ENCODE measurements around the gene RAD1.

Gene RAD1

GRCh38 chr5:34916518-34916917 is 1.2 kb upstream of the RAD1 start:
- DNase-seq (ENCODE audit: low read depth in 2 of 2): no peak

- no peak for DNase-seq (ENCODE audit: low read depth in 2 of 2)
Measured at GRCh38 chr5:34915856-34916192, 520 bp upstream of the RAD1 start.

GRCh38 chr5:34914671-34915138 is 599 bp downstream of the RAD1 start:
- no peak for DNase-seq (ENCODE audit: low read depth in 2 of 2)

GRCh38 chr5:34913072-34913471 is 2.2 kb downstream of the RAD1 start:
- no peak for DNase-seq (ENCODE audit: low read depth in 2 of 2)

GRCh38 chr5:34905564-34905963 is 9.7 kb downstream of the RAD1 start:
- DNase-seq (ENCODE audit: low read depth in 2 of 2): no peak

GRCh38 chr5:34903260-34903659 is 12.0 kb downstream of the RAD1 start:
- no peak for DNase-seq (ENCODE audit: low read depth in 2 of 2)

GRCh38 chr5:34900652-34901051 is 14.7 kb downstream of the RAD1 start:
- DNase-seq (ENCODE audit: low read depth in 2 of 2): no peak

GRCh38 chr5:34899066-34899465 is 16.2 kb downstream of the RAD1 start:
- no peak for DNase-seq (ENCODE audit: low read depth in 2 of 2)

- DNase-seq (ENCODE audit: low read depth in 2 of 2): peak; percentile 8 to 31
Measured at GRCh38 chr5:34898258-34898895, 16.9 kb downstream of the RAD1 start.

- no peak for DNase-seq (ENCODE audit: low read depth in 2 of 2)
Measured at GRCh38 chr5:34897646-34898045, 17.7 kb downstream of the RAD1 start.

GRCh38 chr5:34895641-34896419 is 19.5 kb downstream of the RAD1 start:
- DNase-seq (ENCODE audit: low read depth in 2 of 2): no peak

GRCh38 chr5:34894716-34895115 is 20.6 kb downstream of the RAD1 start:
- DNase-seq (ENCODE audit: low read depth in 2 of 2): no peak

GRCh38 chr5:34892414-34892813 is 22.9 kb downstream of the RAD1 start:
- no peak for DNase-seq (ENCODE audit: low read depth in 2 of 2)

- DNase-seq (ENCODE audit: low read depth in 2 of 2): no peak
Measured at GRCh38 chr5:34891981-34892380, 23.3 kb downstream of the RAD1 start.

- DNase-seq (ENCODE audit: low read depth in 2 of 2): no peak
Measured at GRCh38 chr5:34889394-34889793, 25.9 kb downstream of the RAD1 start.

GRCh38 chr5:34886392-34887119 is 28.7 kb downstream of the RAD1 start:
- no peak for DNase-seq (ENCODE audit: low read depth in 2 of 2)

GRCh38 chr5:34881246-34881645 is 34.1 kb downstream of the RAD1 start:
- DNase-seq (ENCODE audit: low read depth in 2 of 2): no peak

- no peak for DNase-seq (ENCODE audit: low read depth in 2 of 2)
Measured at GRCh38 chr5:34876275-34876674, 39.0 kb downstream of the RAD1 start.

- no peak for DNase-seq (ENCODE audit: low read depth in 2 of 2)
Measured at GRCh38 chr5:34870382-34870781, 44.9 kb downstream of the RAD1 start.

GRCh38 chr5:34869256-34869655 is 46.0 kb downstream of the RAD1 start:
- no peak for DNase-seq (ENCODE audit: low read depth in 2 of 2)

- DNase-seq (ENCODE audit: low read depth in 2 of 2): no peak
Measured at GRCh38 chr5:34868791-34869190, 46.5 kb downstream of the RAD1 start.

GRCh38 chr5:34867660-34868059 is 47.6 kb downstream of the RAD1 start:
- DNase-seq (ENCODE audit: low read depth in 2 of 2): no peak

GRCh38 chr5:34866989-34867471 is 48.3 kb downstream of the RAD1 start:
- no peak for DNase-seq (ENCODE audit: low read depth in 2 of 2)
